HCT116 (cell line): ENCODE measurements around the gene PIP5KL1. TPM values are rescaled to one million over a fixed set of nuclear protein-coding genes. Genes with fewer than 3 reads are reported as not detected.

Source experiments
- ATAC-seq: fragments of 200-7000 bp; cut with Tn5 transposase; 2 replicates; pipeline ENCODE4 v1.9.1; 2020; ENCODE audit warnings: mild to moderate bottlenecking, moderate library complexity
- BruUV-seq: library from RNA; stranded (reverse); fragments of 400-500 nt; replicated peaks from 2 replicates; lab custom pipeline; 2021; lab: Mats Ljungman, UMichigan
- CTCF ChIA-PET: fragments of 300-600 bp; sonication (Branson Sonifier 250); formaldehyde crosslinking; loops from one replicate; lab custom pipeline; 2021; ENCODE audit warnings: antibody characterized with exemption; lab: Charles Lee
- POLR2A ChIA-PET: fragments of 300-600, 350-600 bp; sonication (Branson Sonifier 250); formaldehyde crosslinking; loops from one replicate; lab custom pipeline; 2021; ENCODE audit warnings: antibody characterized with exemption; lab: Charles Lee
- RAD21 ChIA-PET, 2 experiments: fragments of 300-600 bp; sonication (Branson Sonifier 250); formaldehyde crosslinking; loops; one replicate each; lab custom pipeline; 2023; ENCODE audit warnings: low total read pairs in 2 of 2; ENCODE audit not compliant: uncharacterized antibody in 2 of 2, unreplicated experiment in 2 of 2, low non-redundant PET in 1 of 2; lab: Charles Lee
- DNase-seq: peaks from one replicate; pipeline ENCODE4 v3.0.0-alpha.2; 2010; ENCODE audit warnings: low read depth, low spot score
- H2AFZ ChIP-seq: fragments of 200-600 bp; shearing (Covaris generic), sonication (generic); 2 replicates; pipeline ENCODE4 v1.6.1; 2017; ENCODE audit warnings: low read depth, mixed run types, mixed read lengths, antibody characterized with exemption, low read length; ENCODE audit not compliant: poor library complexity, severe bottlenecking
- H3K27ac ChIP-seq: 2 replicates; pipeline ENCODE4 v1.5.1; 2012; ENCODE audit warnings: low read depth, low read length
- H3K27me3 ChIP-seq: fragments of 200-600 bp; sonication (generic); 2 replicates; pipeline ENCODE4 v1.6.1; 2016; ENCODE audit warnings: mixed run types, low read length, mixed read lengths; ENCODE audit not compliant: insufficient read depth
- H3K36me3 ChIP-seq, 2 experiments: fragments of 200-500 bp in 1 of 2; fragments of 200-600 bp in 1 of 2; sonication (Bioruptor generic) in 1 of 2; sonication (generic) in 1 of 2; 2 replicates each; pipeline versions ENCODE4 v1.5.1 to v1.6.1; 2014 to 2016; ENCODE audit warnings: low read length in 2 of 2, inconsistent platforms in 1 of 2, mixed read lengths in 1 of 2, mixed run types in 1 of 2; ENCODE audit not compliant: insufficient read depth in 2 of 2, control insufficient read depth in 1 of 2
- H3K4me1 ChIP-seq, 2 experiments: fragments of 200-600 bp in 1 of 2; sonication (generic) in 1 of 2; 2 replicates each; pipeline versions ENCODE4 v1.5.1 to v1.6.1; 2012 to 2017; ENCODE audit warnings: low read length in 2 of 2, inconsistent platforms in 1 of 2, mild to moderate bottlenecking in 1 of 2, mixed read lengths in 1 of 2, mixed run types in 1 of 2, moderate library complexity in 1 of 2; ENCODE audit not compliant: insufficient read depth in 2 of 2, control insufficient read depth in 1 of 2
- H3K4me2 ChIP-seq: fragments of 200-600 bp; sonication (generic); 2 replicates; pipeline ENCODE4 v1.6.1; 2017; ENCODE audit warnings: mixed run types, low read length, mixed read lengths
- H3K4me3 ChIP-seq, 2 experiments: fragments of 200-600 bp in 1 of 2; sonication (generic) in 1 of 2; replicated peaks in 1 of 2; 2 replicates each; pipeline ENCODE4 v1.5.1; 2011 to 2016; ENCODE audit warnings: low read length in 2 of 2, control low read depth in 1 of 2, low read depth in 1 of 2, mild to moderate bottlenecking in 1 of 2, mixed read lengths in 1 of 2, mixed run types in 1 of 2
- H3K79me2 ChIP-seq: fragments of 200-600 bp; sonication (generic); 2 replicates; pipeline ENCODE4 v1.6.1; 2017; ENCODE audit warnings: mild to moderate bottlenecking, mixed run types, low read length, moderate library complexity, mixed read lengths; ENCODE audit not compliant: insufficient read depth
- H3K9ac ChIP-seq: fragments of 200-600 bp; sonication (generic); 2 replicates; pipeline ENCODE4 v1.6.1; 2016; ENCODE audit warnings: low read length, mixed read lengths
- H3K9me2 ChIP-seq: fragments of 200-600 bp; sonication (generic), shearing (Covaris generic); 2 replicates; pipeline ENCODE4 v1.6.1; 2017; ENCODE audit warnings: mixed run types, mild to moderate bottlenecking, moderate library complexity; ENCODE audit not compliant: insufficient read depth
- H3K9me3 ChIP-seq, 2 experiments: fragments of 200-500 bp in 1 of 2; fragments of 200-600 bp in 1 of 2; sonication (Bioruptor generic) in 1 of 2; sonication (generic) in 1 of 2; 2 replicates each; pipeline ENCODE4 v1.6.1; 2014 to 2017; ENCODE audit warnings: low read length in 2 of 2, mixed read lengths in 2 of 2, inconsistent platforms in 1 of 2, low read depth in 1 of 2, mild to moderate bottlenecking in 1 of 2, mixed run types in 1 of 2, moderate library complexity in 1 of 2; ENCODE audit not compliant: control insufficient read depth in 1 of 2, insufficient read depth in 1 of 2
- H4K20me1 ChIP-seq: fragments of 200-600 bp; sonication (generic), shearing (Covaris generic); 2 replicates; pipeline ENCODE4 v1.6.1; 2017; ENCODE audit warnings: mixed run types, mild to moderate bottlenecking, moderate library complexity; ENCODE audit not compliant: insufficient read depth
- CBX3 ChIP-seq: IDR thresholded peaks from 2 replicates; pipeline ENCODE4 v1.6.1; 2012; ENCODE audit warnings: low read depth
- CEBPB ChIP-seq: IDR thresholded peaks from 2 replicates; pipeline ENCODE4 v1.6.1; 2012; ENCODE audit warnings: low read depth
- EGR1 ChIP-seq: IDR thresholded peaks from 2 replicates; pipeline ENCODE4 v1.6.1; 2012; ENCODE audit warnings: low read depth
- ELF1 ChIP-seq: IDR thresholded peaks from 2 replicates; pipeline ENCODE4 v1.6.1; 2012; ENCODE audit warnings: low read depth, borderline replicate concordance
- FOSL1 ChIP-seq: IDR thresholded peaks from 2 replicates; pipeline ENCODE4 v1.6.1; 2012; ENCODE audit warnings: low read depth
- POLR2A ChIP-seq: IDR thresholded peaks from 2 replicates; pipeline ENCODE4 v1.7.0; 2011; ENCODE audit warnings: borderline replicate concordance; ENCODE audit not compliant: insufficient read depth, insufficient read length; ENCODE audit errors: extremely low read depth
- POLR2AphosphoS5 ChIP-seq: IDR thresholded peaks from 2 replicates; pipeline ENCODE4 v1.6.1; 2011; ENCODE audit warnings: mild to moderate bottlenecking, low read depth, low read length, moderate library complexity
- RAD21 ChIP-seq: IDR thresholded peaks from 2 replicates; pipeline ENCODE4 v1.6.1; 2012; ENCODE audit warnings: low read depth, mild to moderate bottlenecking
- SIN3A ChIP-seq: IDR thresholded peaks from 2 replicates; pipeline ENCODE4 v1.6.1; 2012; ENCODE audit warnings: low read depth
- SP1 ChIP-seq: IDR thresholded peaks from 2 replicates; pipeline ENCODE4 v1.6.1; 2012; ENCODE audit warnings: low read depth
- SRF ChIP-seq: IDR thresholded peaks from 2 replicates; pipeline ENCODE4 v1.6.1; 2012; ENCODE audit warnings: low read depth
- TCF7L2 ChIP-seq: IDR thresholded peaks from 2 replicates; pipeline ENCODE4 v1.7.0; 2011; ENCODE audit warnings: borderline replicate concordance, inconsistent platforms; ENCODE audit not compliant: insufficient read depth, insufficient read length; ENCODE audit errors: extremely low read depth
- YY1 ChIP-seq: IDR thresholded peaks from 2 replicates; pipeline ENCODE4 v1.6.1; 2011; ENCODE audit warnings: low read length, low read depth, moderate library complexity, mild to moderate bottlenecking; ENCODE audit not compliant: insufficient replicate concordance; ENCODE audit errors: extremely low read depth
- intact Hi-C: fragments of 100-400 bp; cut with micrococcal nuclease; formaldehyde crosslinking; loops from 2 replicates; pipeline ENCODE4 v1.10.0; 2022
- total RNA-seq: library from RNA; stranded (reverse); gene quantifications from one replicate; pipeline ENCODE4 v1.2.1, GENCODE V29; 2021; ENCODE audit not compliant: unreplicated experiment
- TF ChIP-seq, protein P1 (sequence below): IDR thresholded peaks from 2 replicates; pipeline ENCODE4 v1.6.1; 2012
- TF ChIP-seq, protein P2 (sequence below): IDR thresholded peaks from 2 replicates; pipeline ENCODE4 v1.6.1; 2011; ENCODE audit warnings: mild to moderate bottlenecking, low read length, moderate library complexity; ENCODE audit not compliant: insufficient replicate concordance; ENCODE audit errors: extremely low read depth
- TF ChIP-seq, protein P3 (sequence below): IDR thresholded peaks from 2 replicates; pipeline ENCODE4 v1.6.1; 2012
- TF ChIP-seq, protein P4 (sequence below), 3 experiments: fragments of 200-600 bp in 1 of 3; sonication (generic) in 1 of 3; IDR thresholded peaks in 2 of 3; conservative IDR thresholded peaks in 1 of 3; 2 replicates each; pipeline ENCODE4 v1.5.1; 2012 to 2017; ENCODE audit warnings: low read depth in 2 of 3, low read length in 2 of 3, antibody characterized with exemption in 1 of 3, borderline replicate concordance in 1 of 3, control low read depth in 1 of 3, mild to moderate bottlenecking in 1 of 3, mixed read lengths in 1 of 3, mixed run types in 1 of 3, moderate library complexity in 1 of 3; ENCODE audit not compliant: insufficient read depth in 1 of 3
- TF ChIP-seq, protein P5 (sequence below): IDR thresholded peaks from 2 replicates; pipeline ENCODE4 v1.6.1; 2012; ENCODE audit warnings: low read depth

Gene PIP5KL1
- total RNA-seq, 1 experiment from 2014 or later = 37.6 TPM

DNA sequence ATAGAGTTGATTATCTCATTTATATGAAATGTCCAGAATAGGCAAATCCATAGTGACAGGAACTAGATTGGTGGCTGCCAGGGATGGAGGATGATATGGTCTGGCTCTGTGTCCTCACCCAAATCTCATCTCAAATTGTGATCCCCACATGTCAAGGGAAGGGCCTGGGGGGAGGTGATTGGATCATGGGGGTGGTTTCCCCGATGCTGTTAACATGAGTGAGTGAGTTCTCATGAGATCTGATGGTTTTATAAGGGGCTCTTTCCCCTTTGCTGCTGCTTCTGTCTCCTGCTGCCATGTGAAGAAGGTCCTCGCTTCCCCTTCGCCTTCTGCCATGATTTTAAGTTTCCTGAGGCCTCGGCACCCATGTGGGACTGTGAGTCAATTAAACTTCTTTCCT lies 28.8 kb upstream of the PIP5KL1 start:
- RAD21 ChIA-PET = no interaction called here
- TF ChIP-seq SIN3A = no peak
- no peak for TF ChIP-seq EGR1
- TF ChIP-seq TCF7L2 = no peak
- TF ChIP-seq, protein P1, sequence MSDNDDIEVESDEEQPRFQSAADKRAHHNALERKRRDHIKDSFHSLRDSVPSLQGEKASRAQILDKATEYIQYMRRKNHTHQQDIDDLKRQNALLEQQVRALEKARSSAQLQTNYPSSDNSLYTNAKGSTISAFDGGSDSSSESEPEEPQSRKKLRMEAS = no peak
- TF ChIP-seq, protein P2, sequence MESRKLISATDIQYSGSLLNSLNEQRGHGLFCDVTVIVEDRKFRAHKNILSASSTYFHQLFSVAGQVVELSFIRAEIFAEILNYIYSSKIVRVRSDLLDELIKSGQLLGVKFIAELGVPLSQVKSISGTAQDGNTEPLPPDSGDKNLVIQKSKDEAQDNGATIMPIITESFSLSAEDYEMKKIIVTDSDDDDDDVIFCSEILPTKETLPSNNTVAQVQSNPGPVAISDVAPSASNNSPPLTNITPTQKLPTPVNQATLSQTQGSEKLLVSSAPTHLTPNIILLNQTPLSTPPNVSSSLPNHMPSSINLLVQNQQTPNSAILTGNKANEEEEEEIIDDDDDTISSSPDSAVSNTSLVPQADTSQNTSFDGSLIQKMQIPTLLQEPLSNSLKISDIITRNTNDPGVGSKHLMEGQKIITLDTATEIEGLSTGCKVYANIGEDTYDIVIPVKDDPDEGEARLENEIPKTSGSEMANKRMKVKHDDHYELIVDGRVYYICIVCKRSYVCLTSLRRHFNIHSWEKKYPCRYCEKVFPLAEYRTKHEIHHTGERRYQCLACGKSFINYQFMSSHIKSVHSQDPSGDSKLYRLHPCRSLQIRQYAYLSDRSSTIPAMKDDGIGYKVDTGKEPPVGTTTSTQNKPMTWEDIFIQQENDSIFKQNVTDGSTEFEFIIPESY = no peak
- TF ChIP-seq, protein P3, sequence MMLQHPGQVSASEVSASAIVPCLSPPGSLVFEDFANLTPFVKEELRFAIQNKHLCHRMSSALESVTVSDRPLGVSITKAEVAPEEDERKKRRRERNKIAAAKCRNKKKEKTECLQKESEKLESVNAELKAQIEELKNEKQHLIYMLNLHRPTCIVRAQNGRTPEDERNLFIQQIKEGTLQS = no peak
- TF ChIP-seq ELF1 = no peak
- no peak for TF ChIP-seq POLR2AphosphoS5
- TF ChIP-seq YY1 = no peak
- TF ChIP-seq CEBPB = no peak
- TF ChIP-seq FOSL1 = no peak
- no peak for TF ChIP-seq RAD21
- no peak for TF ChIP-seq SP1
- no peak for TF ChIP-seq SRF
- no peak for TF ChIP-seq POLR2A
- TF ChIP-seq, protein P4, sequence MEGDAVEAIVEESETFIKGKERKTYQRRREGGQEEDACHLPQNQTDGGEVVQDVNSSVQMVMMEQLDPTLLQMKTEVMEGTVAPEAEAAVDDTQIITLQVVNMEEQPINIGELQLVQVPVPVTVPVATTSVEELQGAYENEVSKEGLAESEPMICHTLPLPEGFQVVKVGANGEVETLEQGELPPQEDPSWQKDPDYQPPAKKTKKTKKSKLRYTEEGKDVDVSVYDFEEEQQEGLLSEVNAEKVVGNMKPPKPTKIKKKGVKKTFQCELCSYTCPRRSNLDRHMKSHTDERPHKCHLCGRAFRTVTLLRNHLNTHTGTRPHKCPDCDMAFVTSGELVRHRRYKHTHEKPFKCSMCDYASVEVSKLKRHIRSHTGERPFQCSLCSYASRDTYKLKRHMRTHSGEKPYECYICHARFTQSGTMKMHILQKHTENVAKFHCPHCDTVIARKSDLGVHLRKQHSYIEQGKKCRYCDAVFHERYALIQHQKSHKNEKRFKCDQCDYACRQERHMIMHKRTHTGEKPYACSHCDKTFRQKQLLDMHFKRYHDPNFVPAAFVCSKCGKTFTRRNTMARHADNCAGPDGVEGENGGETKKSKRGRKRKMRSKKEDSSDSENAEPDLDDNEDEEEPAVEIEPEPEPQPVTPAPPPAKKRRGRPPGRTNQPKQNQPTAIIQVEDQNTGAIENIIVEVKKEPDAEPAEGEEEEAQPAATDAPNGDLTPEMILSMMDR (IDR thresholded peaks at IDR 0.05 in 2 of 3, conservative IDR thresholded peaks at IDR 0.05 in 1 of 3; ENCODE audit: borderline replicate concordance in 1 of 3, insufficient read depth in 1 of 3, low read depth in 2 of 3, low read length in 2 of 3) = no peak
- TF ChIP-seq, protein P5, sequence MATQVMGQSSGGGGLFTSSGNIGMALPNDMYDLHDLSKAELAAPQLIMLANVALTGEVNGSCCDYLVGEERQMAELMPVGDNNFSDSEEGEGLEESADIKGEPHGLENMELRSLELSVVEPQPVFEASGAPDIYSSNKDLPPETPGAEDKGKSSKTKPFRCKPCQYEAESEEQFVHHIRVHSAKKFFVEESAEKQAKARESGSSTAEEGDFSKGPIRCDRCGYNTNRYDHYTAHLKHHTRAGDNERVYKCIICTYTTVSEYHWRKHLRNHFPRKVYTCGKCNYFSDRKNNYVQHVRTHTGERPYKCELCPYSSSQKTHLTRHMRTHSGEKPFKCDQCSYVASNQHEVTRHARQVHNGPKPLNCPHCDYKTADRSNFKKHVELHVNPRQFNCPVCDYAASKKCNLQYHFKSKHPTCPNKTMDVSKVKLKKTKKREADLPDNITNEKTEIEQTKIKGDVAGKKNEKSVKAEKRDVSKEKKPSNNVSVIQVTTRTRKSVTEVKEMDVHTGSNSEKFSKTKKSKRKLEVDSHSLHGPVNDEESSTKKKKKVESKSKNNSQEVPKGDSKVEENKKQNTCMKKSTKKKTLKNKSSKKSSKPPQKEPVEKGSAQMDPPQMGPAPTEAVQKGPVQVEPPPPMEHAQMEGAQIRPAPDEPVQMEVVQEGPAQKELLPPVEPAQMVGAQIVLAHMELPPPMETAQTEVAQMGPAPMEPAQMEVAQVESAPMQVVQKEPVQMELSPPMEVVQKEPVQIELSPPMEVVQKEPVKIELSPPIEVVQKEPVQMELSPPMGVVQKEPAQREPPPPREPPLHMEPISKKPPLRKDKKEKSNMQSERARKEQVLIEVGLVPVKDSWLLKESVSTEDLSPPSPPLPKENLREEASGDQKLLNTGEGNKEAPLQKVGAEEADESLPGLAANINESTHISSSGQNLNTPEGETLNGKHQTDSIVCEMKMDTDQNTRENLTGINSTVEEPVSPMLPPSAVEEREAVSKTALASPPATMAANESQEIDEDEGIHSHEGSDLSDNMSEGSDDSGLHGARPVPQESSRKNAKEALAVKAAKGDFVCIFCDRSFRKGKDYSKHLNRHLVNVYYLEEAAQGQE = no peak
- no peak for TF ChIP-seq CBX3
- Histone ChIP-seq H3K4me2 (no peak overlapping the region), H3K4me3 (no peak overlapping the region), H2AFZ (no peak overlapping the region), H3K27me3 (no peaks in the 10 kb centered on the region), H4K20me1 (peaks cover 4% of the 10 kb centered on the region; the same call in 1 of the 2 replicates), H3K9me2 (no peaks in the 10 kb centered on the region), H3K4me1 (peaks cover 66 to 77% of the 10 kb centered on the region in 2 experiments), H3K79me2 (peaks cover 87% of the 10 kb centered on the region), H3K27ac (no peak overlapping the region), H3K36me3 (no peaks in the 10 kb centered on the region), H3K9ac (no peak overlapping the region), H3K9me3 (no peaks in the 10 kb centered on the region; a peak in 1 of 4 replicates)
- BruUV-seq = no TSS peak
- no peak for DNase-seq
- intact Hi-C loops = no loop called here
- ATAC-seq = no peak
- POLR2A ChIA-PET = interaction anchor here (1.0 kb wide), 1 partner anchor 108 kb away, joined by 3 read pairs; the partner anchor contains the start of gene NAIF1
- CTCF ChIA-PET = no interaction called here
